ENCODE measurements around the gene TSPYL1.

- TF ChIP-seq ZNF629 (tag by site-specific recombination; IDR thresholded peaks at IDR 0.05) = no peak
- no peak for TF ChIP-seq ZNF274 (IDR thresholded peaks at IDR 0.05; ENCODE audit: low read length)
- no peak for TF ChIP-seq ZNF274 (tag by site-specific recombination; IDR thresholded peaks at IDR 0.05; ENCODE audit: borderline replicate concordance)
- no peak for TF ChIP-seq ZNF169 (tag by site-specific recombination; IDR thresholded peaks at IDR 0.05)
- TF ChIP-seq CTCF (tag by site-specific recombination; IDR thresholded peaks at IDR 0.05) = no peak
- TF ChIP-seq REST (tag by site-specific recombination; IDR thresholded peaks at IDR 0.05) = no peak
- TF ChIP-seq ZNF132 (tag by site-specific recombination; IDR thresholded peaks at IDR 0.05; ENCODE audit: borderline replicate concordance) = no peak
Measured at GRCh38 chr6:116266803-116267202, 12.9 kb downstream of the TSPYL1 start.

All from HEK293 (cell line).